Measurements from ENCODE around the gene PAQR7. TPM values are rescaled to one million over a fixed set of nuclear protein-coding genes. Genes with fewer than 3 reads are reported as not detected.

PAQR7 gene, protein sequence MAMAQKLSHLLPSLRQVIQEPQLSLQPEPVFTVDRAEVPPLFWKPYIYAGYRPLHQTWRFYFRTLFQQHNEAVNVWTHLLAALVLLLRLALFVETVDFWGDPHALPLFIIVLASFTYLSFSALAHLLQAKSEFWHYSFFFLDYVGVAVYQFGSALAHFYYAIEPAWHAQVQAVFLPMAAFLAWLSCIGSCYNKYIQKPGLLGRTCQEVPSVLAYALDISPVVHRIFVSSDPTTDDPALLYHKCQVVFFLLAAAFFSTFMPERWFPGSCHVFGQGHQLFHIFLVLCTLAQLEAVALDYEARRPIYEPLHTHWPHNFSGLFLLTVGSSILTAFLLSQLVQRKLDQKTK
- 6.0 and 7.4 TPM in 2 replicates for total RNA-seq

GRCh38 chr1:25875154-25875855, at the start of gene PAQR7:
Gene PAQR7, minus strand, starts transcription at chr1:25875708. Its CDS starts 11,869 bp downstream, at chr1:25863839.

GRCh38 chr1:25905680-25906643, 30.5 kb upstream of the PAQR7 start, which contains the start of gene STMN1:
Gene STMN1, minus strand, starts transcription at chr1:25906419. Its CDS starts 1,743 bp downstream, at chr1:25904676.

DNA sequence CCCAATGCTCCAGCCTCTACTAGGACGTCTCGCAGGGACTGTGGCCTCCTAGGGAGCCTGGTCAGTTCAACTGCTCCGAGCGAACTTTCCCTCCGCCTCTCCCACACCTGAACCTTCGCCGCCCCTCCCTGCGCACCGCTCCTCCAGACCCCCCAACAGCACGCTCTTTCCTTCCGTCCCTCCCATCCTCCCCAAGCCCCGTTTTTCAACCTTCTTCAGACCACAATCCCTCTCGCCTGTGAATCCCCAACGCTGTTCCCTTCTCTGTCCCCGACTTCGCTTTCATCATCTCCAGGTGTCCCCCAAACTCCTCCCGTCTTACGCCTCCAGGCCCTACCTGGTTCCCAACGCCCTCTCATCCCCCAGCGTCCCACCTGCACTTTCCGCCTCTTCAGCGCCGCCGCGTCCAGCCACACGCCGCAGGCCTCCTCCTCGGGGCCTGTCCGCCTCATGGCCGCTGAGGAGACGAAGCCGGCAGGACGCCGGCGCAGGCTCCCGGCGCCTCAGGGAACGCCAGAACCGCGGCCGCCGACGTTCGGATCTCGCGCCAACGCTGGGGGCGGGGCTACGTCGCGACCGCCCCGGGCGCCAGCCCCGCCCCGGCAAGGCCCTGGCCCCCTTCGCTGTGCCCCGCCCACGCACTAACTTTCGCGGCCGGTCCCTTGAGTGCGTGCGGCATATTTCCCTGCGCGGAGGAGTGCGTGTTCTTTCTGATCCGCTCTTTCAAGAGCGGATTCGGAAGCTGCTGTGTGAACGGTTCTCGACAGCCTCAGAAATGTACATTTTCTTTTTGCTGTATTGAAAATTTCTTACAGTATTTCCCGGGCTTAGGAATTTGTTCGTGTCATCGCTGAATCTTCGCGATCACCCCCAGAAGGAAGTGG, 16.4 kb downstream of the PAQR7 start, which contains the start of gene AUNIP:
AUNIP (minus strand) TSS at position 552 of the 884 bp plus-strand sequence; CDS start at position 452, 100 bp downstream.

DNA sequence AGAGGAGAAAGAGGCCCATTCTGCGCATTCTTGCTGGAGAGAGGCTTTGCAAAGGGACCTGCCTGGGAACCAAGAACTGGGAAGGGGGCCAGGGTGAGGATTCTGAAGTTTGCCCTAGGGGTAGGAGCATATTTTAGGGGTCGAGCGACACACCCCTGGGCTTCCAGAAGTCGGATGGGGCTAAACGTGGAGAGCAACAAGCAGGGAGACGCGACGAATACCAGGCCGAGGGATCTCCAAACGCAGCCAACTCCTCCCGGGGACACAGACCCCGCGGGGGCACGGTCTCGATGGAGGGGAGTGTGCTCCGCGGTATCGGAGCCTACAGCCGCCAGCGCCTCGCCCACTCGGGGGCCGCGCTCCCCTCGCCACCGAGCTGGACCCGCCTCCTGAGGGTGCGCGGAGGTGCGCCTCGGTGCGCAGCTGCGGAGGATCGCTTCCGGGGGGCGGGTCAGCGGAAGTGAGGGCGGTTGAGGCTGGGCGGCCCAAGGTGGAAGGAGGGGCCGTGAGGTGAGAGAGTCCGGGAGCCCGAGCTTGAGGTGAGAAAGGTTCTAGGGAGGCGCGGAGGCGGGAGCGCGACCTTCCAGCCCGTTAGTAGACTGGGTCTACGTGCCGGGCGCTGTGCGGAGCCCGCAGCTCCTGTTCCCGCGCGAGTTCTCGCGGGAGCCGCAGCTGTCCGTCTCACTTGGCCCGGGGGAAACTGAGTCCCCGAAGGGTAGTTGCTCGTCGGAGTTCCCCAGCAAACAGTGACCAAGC, 55.8 kb downstream of the PAQR7 start, which contains the start of gene MTFR1L:
MTFR1L (plus strand) TSS at position 464 of the 756 bp plus-strand sequence. CDS start 3,151 bp downstream, outside the sequence.

Other genes starting within 250 kb of the PAQR7 start
- gene SELENON, start 75.5 kb downstream of the PAQR7 start, total RNA-seq = 86.4 and 86.9 TPM in 2 replicates
- gene MTFR1L, start 55.8 kb downstream of the PAQR7 start, total RNA-seq = 47.2 and 51.3 TPM in 2 replicates
- 0.12 and 0.20 TPM in 2 replicates for gene AUNIP, start 16.3 kb downstream of the PAQR7 start, total RNA-seq
- gene STMN1, start 30.7 kb upstream of the PAQR7 start, total RNA-seq = 9.8 and 22.9 TPM in 2 replicates
- 4.7 and 6.0 TPM in 2 replicates for gene PAFAH2, start 122.4 kb upstream of the PAQR7 start, total RNA-seq
- 0.37 and 0.49 TPM in 2 replicates for gene EXTL1, start 146.1 kb upstream of the PAQR7 start, total RNA-seq
- not detected in 2 replicates for gene SLC30A2, start 170.4 kb upstream of the PAQR7 start, total RNA-seq
- gene TRIM63, start 191.9 kb upstream of the PAQR7 start, total RNA-seq = not detected in 2 replicates
- 2.7 and 3.0 TPM in 2 replicates for gene PDIK1L, start 236.1 kb upstream of the PAQR7 start, total RNA-seq